OCI-LY7 (cell line): Measurements from ENCODE around the gene STK31.

Experiments
- CTCF ChIP-seq: fragments of 200-600 bp; sonication (generic); conservative IDR thresholded peaks from 2 replicates; pipeline ENCODE4 v1.5.1; 2014; ENCODE audit warnings: mild to moderate bottlenecking, antibody characterized with exemption, low read length, moderate library complexity, mixed read lengths
- EZH2phosphoT487 ChIP-seq: fragments of 200-600 bp; sonication (generic); IDR thresholded peaks from 2 replicates; pipeline ENCODE4 v1.6.1; 2018; ENCODE audit warnings: low read depth, borderline replicate concordance, mild to moderate bottlenecking, mixed run types, antibody characterized with exemption, low read length, moderate library complexity, mixed read lengths

GRCh38 chr7:23679898-23680413 is 30.1 kb upstream of the STK31 start, which contains the start of gene FAM221A:
- TF ChIP-seq CTCF: peak; percentile 66
- TF ChIP-seq EZH2phosphoT487: no peak
